SH-SY5Y (cell line): ENCODE results near the gene SYTL4.

Experiments used
- GATA2 ChIP-seq: IDR thresholded peaks from 2 replicates; pipeline ENCODE4 v1.6.1; 2011; ENCODE audit warnings: mild to moderate bottlenecking, low read depth, low read length
- GATA3 ChIP-seq: IDR thresholded peaks from 2 replicates; pipeline ENCODE4 v1.6.1; 2011; ENCODE audit warnings: low read depth, mild to moderate bottlenecking, low read length, moderate library complexity

SYTL4 gene

DNA sequence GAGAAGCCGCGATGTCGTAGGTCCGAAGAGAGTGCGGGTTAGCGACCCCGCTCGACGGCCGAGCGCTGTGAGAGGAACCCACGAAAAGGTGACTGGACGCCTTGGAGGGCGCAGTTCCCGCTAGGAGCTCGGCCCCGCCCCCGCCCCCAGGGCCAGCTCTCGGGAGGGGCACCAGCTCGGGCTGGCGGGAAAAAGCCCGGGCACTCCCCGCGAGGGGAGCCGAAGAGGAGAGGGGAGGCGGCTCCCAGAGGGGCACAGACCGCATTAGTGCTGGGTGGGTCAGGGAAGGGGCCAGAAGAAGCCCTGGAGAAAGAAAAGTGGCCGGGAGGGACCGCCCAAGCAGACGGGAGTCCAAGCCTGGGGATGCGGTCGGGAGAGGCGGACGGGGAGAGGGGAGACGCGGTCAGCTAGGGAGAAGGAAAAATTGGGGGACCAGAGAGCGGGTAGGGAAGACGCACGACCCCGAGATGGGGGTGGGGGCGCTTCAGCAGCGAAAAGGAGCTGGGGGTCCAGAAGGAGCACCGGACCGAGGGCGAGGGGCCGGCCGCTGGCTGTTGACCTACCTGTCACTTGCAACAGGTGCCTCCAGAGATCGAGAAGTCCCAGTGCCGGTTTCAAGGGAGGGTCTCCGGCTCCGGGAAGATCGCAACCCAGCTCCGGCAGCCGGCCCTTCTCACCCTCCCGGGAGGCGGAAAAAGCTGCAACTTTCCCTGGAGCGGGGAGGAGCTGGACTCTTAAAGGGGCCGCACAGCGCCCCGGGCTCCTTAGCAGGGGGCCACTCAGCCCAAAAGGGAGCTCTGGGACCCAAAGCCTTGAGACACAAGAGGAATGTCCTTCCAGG is at the start of gene SYTL4:
Gene SYTL4, minus strand, starts transcription at position 681 of the 841 bp plus-strand sequence. CDS start 30,084 bp downstream, outside the sequence.
- TF ChIP-seq GATA2: no peak
- no peak for TF ChIP-seq GATA3

DNA sequence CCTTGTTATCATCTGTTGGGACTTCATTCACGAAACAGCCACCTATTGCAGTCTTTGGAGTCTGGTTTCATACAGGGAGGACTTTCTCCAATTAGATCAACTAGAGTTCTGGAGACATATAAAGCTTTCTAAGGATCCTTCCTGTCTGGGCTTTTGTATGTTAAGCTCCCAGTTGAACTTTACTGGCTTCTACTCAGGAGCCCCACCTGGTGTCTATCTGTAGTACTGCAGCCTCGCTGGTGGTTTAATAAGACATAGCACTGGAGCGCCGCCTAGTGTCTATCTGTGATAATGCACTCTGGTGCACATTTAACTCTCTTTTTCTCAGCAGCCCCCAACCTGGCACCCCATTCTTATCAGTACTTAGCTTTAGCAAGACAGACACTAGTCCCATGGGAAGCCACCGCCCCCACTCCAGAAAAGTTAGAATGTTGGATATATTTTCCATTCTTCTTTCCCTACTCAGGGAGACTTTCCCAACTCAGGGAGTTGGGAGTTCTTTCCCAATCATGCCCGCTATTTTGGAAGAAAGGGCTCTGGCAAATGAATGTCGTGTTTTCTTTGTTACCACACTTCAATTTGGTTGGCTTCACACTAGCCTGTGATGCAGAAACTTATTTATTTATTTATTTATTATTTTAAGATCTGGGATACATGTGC is 36.9 kb upstream of the SYTL4 start:
- TF ChIP-seq GATA2 (no peak), GATA3 (no peak)

DNA sequence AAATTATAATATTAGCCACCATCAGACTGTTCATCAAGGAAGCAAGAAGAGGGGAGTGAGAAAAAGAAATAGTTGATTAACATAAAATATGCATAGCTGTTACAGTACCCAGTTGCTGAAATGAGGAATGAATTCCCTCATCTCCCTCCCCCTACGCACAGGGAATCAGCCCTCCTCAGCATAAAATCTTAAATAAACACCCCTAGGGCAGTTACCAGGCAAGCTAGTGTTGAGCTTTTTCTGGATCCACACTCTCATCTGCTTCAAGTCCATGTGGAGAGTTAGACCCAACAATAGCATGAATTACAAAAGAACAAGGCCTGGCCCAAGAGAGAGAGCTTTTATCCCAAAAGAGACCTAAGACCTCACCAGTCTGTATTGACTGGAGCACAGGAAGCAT is 19.0 kb upstream of the SYTL4 start:
- TF ChIP-seq GATA2 (no peak), GATA3 (no peak)

DNA sequence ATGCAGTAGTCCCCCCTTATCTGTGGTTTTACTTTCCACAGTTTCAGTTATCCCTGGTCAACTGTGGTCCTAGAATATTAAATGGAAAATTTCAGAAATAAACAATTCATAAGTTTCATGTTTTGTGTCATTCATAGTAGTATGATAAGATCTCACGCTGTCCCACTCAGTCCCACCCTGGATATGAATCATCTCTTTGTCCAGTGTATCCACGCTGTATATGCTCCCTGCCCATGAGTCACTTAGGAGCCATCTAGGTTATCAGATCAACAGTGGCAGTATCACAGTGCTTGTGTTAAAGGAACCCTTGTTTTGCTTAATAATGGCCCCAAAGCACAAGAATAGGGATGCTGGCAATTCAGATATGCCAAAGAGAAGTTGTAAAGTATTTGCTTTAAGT is 16.2 kb upstream of the SYTL4 start:
- no peak for TF ChIP-seq GATA2
- TF ChIP-seq GATA3: no peak

DNA sequence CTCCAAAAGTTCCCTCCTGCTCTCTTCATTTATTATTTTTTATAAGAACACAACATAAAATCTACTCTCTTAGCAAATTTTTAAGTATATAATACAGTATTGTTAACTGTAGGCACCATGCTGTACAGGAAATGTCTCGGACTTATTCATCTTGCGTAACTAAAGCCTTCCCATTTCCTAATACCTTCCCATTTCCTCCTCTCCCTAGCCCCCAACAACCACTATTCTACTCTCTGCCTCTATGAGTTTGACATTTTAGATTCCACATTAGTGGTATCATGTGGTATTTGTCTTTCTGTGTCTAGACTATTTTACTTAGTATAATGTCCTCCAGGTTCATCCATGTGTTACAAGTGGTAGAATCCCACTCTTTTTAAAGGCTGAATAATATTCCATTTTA is 15.8 kb upstream of the SYTL4 start:
- TF ChIP-seq GATA2 (no peak), GATA3 (no peak)

DNA sequence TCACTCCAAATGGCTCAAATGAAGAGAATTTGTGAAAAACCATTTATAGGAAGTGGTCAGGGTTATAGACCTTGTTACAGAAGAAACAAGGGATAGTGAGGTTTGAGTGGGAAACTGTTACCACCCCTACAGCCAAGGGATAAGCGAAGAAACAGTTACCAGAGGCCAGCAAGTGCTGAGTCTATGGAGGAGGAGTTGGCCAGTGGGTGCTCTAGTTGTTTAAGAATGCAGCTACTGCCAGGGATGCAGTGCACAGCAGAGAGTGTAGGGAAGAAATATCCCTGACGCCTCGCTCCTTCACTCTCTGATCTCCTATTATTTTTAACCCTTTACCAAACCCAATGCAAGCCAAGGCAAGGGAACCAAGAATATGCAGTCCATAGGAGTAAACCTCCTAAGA is 15.2 kb upstream of the SYTL4 start:
- TF ChIP-seq GATA2: no peak
- no peak for TF ChIP-seq GATA3

DNA sequence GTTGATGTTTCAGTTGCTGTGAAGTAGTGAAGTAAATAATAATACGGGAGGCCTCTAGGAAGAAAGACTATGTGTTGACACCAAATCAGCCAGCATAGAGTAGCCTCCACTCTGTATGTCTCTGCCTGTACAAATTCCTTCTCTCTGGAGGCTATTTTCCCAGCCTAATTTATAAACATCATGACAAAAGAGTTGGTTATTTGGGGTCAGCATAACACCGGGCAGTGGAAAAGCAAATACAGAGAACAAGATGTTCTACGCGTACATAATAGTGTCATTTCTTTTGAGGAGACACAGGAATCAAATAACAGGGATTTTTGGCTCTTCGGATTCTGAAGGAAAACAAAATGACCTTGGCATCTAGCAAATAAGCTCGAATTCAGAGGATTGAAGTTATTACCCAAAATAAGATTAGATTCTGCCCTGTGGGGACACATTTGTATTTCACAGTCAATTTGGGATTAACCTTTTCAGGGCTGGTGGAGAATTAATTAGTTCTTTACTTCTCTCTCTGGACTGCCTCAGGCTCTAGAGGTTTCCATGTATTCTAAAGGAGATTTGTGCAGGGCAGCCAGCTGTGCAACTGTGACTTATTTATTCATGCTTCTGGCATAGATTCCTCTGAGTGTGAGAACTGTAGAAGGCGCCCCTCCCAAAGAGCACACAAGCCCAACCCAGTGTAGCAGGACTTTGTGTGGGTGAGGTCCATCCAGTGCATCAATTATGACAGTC is 14.1 kb upstream of the SYTL4 start:
- TF ChIP-seq GATA3 (no peak), GATA2 (no peak)

DNA sequence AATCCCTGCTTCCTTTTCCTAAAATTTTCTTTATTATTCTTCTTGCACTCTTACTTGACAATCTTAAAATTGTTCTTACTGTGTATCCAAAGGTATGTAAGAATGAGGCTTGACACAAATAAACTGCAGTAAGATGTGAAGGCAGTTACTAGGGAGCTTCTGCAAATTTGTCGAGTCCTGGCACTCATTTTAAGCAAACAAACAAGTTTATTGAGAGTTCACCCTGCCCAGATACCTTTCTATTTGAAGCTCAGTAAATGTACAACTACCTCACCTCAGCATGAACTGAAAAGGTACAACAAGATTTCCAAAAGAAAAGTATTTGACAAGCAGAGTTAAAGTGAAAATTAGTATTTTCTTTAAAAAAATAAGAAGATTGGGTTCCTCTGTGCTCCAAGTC is 13.3 kb upstream of the SYTL4 start:
- TF ChIP-seq GATA2 (no peak), GATA3 (no peak)

DNA sequence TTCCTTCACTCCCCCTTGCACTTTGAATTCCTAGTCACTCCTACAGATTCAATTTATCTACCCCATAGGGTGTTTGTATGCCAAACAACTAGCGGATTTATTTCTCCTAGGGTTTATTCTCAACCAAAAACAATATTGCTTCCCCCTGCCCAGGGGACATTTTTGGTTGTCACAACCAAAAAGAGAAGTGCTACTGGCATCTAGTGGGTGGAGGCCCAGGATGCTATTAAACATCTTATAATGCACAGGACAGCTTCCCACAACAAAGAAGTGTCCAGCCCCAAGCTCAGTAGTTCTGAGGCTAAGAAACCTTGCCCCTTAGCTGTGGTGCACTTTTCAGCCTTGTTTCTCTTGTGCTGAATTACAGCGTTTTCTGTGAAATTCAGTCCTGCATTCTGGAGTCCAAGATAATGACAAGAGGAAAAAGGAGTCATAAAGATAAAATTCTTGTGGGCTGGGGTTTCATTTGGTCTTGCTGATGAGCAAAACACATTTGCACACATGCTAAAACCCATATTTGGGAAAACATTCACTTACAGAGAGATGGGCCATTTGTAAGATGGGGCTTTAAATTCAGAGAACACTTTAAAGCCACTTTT is 11.2 kb upstream of the SYTL4 start:
- TF ChIP-seq GATA2: no peak
- TF ChIP-seq GATA3: no peak

DNA sequence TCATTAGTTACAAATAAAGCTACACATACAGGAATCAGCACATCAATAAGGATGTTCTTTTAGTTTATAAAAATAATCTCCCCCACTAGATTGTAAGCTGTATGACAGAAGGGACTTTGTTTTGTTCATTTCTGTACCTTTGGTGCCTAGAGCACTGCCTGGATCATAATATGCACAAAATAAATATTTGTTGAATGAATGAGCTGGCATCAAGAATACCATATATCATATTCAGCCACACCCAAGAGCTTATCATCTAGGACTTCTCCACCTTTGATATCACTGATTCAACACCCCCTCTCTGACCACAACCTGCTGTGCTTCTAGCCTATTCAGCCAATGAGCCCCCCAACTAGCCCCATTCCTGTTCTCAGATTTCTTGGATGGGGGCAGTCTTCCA is 10.6 kb downstream of the SYTL4 start:
- TF ChIP-seq GATA3: no peak
- no peak for TF ChIP-seq GATA2

DNA sequence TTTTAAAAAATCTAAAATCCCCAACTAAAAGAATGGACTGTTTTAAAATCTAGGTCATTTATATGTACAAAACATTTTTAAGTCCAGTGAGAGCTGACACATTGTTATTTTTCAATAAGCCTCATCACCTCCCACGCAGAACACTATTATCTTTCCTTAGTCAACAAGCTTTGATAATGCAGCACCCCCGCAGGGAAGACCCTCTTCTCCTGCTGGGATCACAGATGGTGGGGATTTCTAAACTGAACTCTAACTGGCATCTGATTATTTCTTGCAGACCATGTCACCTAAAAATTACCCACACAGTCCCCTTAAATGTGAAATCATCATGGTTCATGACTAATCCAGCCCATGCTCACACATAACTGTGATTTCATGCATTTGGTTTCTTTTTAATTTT is 11.6 kb downstream of the SYTL4 start:
- TF ChIP-seq GATA2 (no peak), GATA3 (no peak)

DNA sequence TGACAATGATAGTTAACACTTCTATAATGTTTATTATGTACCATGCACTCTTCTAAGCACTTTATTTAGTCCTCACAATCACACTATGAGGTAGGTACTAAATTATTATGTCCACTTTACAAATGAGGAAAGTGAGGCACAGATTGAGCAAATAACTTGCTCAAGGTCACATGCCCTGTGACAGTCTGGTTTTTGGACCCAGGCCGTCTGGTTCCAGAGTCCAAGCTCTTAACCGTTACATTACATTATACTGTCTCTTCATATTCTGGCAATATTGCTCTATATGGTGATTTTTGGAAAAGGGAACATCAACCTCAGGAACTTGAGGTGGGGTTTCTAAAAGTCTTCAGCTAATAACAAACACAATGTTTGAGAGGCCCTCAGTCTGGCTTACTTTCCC is 12.8 kb downstream of the SYTL4 start:
- TF ChIP-seq GATA3: no peak
- no peak for TF ChIP-seq GATA2

DNA sequence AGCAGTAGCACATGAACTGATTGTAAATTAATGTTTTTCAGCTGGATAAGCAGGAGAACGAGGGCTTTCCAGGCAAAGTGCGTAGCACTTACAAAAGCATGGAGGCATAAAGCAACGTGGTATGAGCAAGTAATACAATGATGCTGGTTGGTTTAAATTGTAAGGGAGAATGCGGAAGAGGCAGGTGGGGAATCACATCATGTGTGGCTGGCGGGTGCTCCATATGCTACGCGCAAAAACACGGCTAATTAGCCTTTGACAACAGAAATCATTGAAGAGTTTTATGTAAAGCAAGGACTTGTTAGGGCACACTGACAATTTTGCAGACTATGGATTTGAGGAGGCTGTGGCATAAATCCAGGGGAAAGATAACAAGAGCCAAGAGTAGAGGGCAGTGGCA is 14.6 kb downstream of the SYTL4 start:
- TF ChIP-seq GATA3: no peak
- TF ChIP-seq GATA2: no peak

DNA sequence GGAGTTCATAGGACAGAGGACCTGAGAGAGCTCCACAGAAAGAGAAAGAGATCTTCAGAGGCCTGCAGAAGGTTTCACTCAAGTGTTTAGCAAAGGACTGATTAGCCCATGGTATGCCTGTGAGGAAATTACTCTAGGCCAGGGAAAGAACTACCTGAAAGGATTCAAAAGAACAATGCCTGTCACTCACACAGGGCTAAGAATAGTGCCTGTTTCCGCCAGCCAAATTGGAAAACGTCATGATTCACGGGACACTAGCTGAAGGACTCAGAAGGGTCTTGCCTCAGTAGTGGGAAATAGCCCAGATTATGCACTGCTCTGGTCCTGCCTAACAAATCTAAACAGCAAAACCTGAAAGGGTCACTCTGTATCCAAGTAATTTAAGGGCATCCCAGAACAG is 21.1 kb downstream of the SYTL4 start:
- TF ChIP-seq GATA2 (no peak), GATA3 (no peak)
